GM12878 (cell line): ENCODE measurements around the gene SPI1. TPM values are rescaled to one million over a fixed set of nuclear protein-coding genes. Genes with fewer than 3 reads are reported as not detected.

Source experiments
- ATF2 ChIP-seq: IDR thresholded peaks from 2 replicates; pipeline ENCODE4 v1.6.1; 2012; ENCODE audit warnings: low read length, inconsistent platforms
- BACH1 ChIP-seq: fragments of 450-650 bp; IDR thresholded peaks from 2 replicates; pipeline ENCODE4 v1.6.1; 2017; ENCODE audit warnings: mild to moderate bottlenecking, borderline replicate concordance
- CEBPZ ChIP-seq: fragments of 150-350 bp; IDR thresholded peaks from 2 replicates; pipeline ENCODE4 v1.6.1; 2016; ENCODE audit warnings: low read depth, low read length
- KAT2A ChIP-seq: conservative IDR thresholded peaks from 2 replicates; pipeline ENCODE4 v1.6.1; 2011; ENCODE audit warnings: low read depth, low read length; ENCODE audit not compliant: control insufficient read depth
- KDM1A ChIP-seq: fragments of 200-600 bp; sonication (generic); IDR thresholded peaks from 2 replicates; pipeline ENCODE4 v1.6.1; 2016; ENCODE audit warnings: borderline replicate concordance
- LARP7 ChIP-seq: fragments of 450-650 bp; IDR thresholded peaks from 2 replicates; pipeline ENCODE4 v1.6.1; 2017; ENCODE audit warnings: mild to moderate bottlenecking
- MAX ChIP-seq: IDR thresholded peaks from 2 replicates; pipeline ENCODE4 v1.6.1; 2012; ENCODE audit warnings: low read depth, low read length, improper control_type of control experiment
- MTA2 ChIP-seq: fragments of 450-650 bp; IDR thresholded peaks from 2 replicates; pipeline ENCODE4 v1.6.1; 2016; ENCODE audit warnings: low read depth, mild to moderate bottlenecking, moderate library complexity
- NFIC ChIP-seq: IDR thresholded peaks from 2 replicates; pipeline ENCODE4 v1.6.1; 2012; ENCODE audit warnings: low read depth, mild to moderate bottlenecking, inconsistent platforms, low read length, moderate library complexity
- POLR2A ChIP-seq: IDR thresholded peaks from 2 replicates; pipeline ENCODE4 v1.6.1; 2011; ENCODE audit warnings: low read depth, mild to moderate bottlenecking, low read length
- SIX5 ChIP-seq: IDR thresholded peaks from 2 replicates; pipeline ENCODE4 v1.6.1; 2011; ENCODE audit warnings: mild to moderate bottlenecking, low read depth, low read length, moderate library complexity; ENCODE audit not compliant: severe bottlenecking
- SMAD5 ChIP-seq: IDR thresholded peaks from 2 replicates; pipeline ENCODE4 v1.6.1; 2016; ENCODE audit warnings: antibody characterized with exemption, low read depth
- SPI1 ChIP-seq: IDR thresholded peaks from 2 replicates; pipeline ENCODE4 v1.6.1; 2011; ENCODE audit warnings: low read depth, mild to moderate bottlenecking, low read length, moderate library complexity, borderline replicate concordance; ENCODE audit not compliant: insufficient read depth
- SREBF2 ChIP-seq: IDR thresholded peaks from 2 replicates; pipeline ENCODE4 v1.6.1; 2012; ENCODE audit warnings: mild to moderate bottlenecking, low read length
- TCF3 ChIP-seq: IDR thresholded peaks from 2 replicates; pipeline ENCODE4 v1.6.1; 2012; ENCODE audit warnings: low read depth, mild to moderate bottlenecking, low read length, borderline replicate concordance; ENCODE audit not compliant: insufficient read depth
- ZNF217 ChIP-seq: fragments of 450-650 bp; IDR thresholded peaks from 2 replicates; pipeline ENCODE4 v1.6.1; 2017; ENCODE audit warnings: antibody characterized with exemption, mild to moderate bottlenecking
- ZNF24 ChIP-seq: fragments of 450-650 bp; IDR thresholded peaks from 2 replicates; pipeline ENCODE4 v1.6.1; 2017; ENCODE audit warnings: antibody characterized with exemption, mild to moderate bottlenecking
- ZNF274 ChIP-seq: IDR thresholded peaks from one replicate; pipeline ENCODE4 v1.8.0; 2011; ENCODE audit not compliant: insufficient read length, insufficient read depth
- ZNF687 ChIP-seq: fragments of 450-650 bp; IDR thresholded peaks from 2 replicates; pipeline ENCODE4 v1.6.1; 2017; ENCODE audit warnings: mild to moderate bottlenecking, moderate library complexity
- polyA plus RNA-seq, 11 experiments: library from polyadenylated mRNA; depleted of rRNA in 4 of 11; unstranded in 6 of 11; stranded (reverse) in 5 of 11; fragments of >200 nt; fragmentation: Nextera tagmentation in 4 of 11; fragmentation: Illumina TruSeq in 1 of 11; extraction: Ambion mirVana in 4 of 11; extraction: Trizol in 1 of 11; gene quantifications; 1 replicate in 1 of 11; 2 replicates in 10 of 11; pipeline versions ENCODE4 v1.2.1 to v1.2.3, GENCODE V29; 2011 to 2016; ENCODE audit warnings: inconsistent platforms in 2 of 11, missing spikeins in 2 of 11, low read depth in 1 of 11
- total RNA-seq, 4 experiments: library from RNA; depleted of rRNA in 3 of 4; stranded (reverse); fragments of >200 nt in 3 of 4; fragmentation: Illumina TruSeq in 1 of 4; extraction: Trizol in 1 of 4; gene quantifications; 2 replicates each; pipeline versions ENCODE4 v1.2.1 to v1.2.3, GENCODE V29; 2013 to 2021

The SPI1 gene
- total and polyA plus RNA-seq, 10 of the 15 experiments (the other 5 are each of a cell fraction or from before 2014, with no cell fraction given), result 0.05 to 31.1 (median 9.7) TPM

- no peak for TF ChIP-seq CEBPZ
- peak; percentile 90 for TF ChIP-seq MAX
- peak; percentile 58 for TF ChIP-seq MTA2
- TF ChIP-seq POLR2A, result peak; percentile 88
- peak; percentile 81 for TF ChIP-seq ZNF24
- TF ChIP-seq BACH1, result peak; percentile 96
- peak; percentile 67; the same call in 1 of the 2 replicates for TF ChIP-seq SREBF2
- TF ChIP-seq SPI1, result peak; percentile 96
- TF ChIP-seq LARP7, result peak; percentile 100
- TF ChIP-seq SMAD5, result 0 out of 2 replicates have a peak, but pooled peaks have one; percentile 26
- no peak; the same call in 1 of the 2 replicates for TF ChIP-seq ATF2
- TF ChIP-seq ZNF217, result peak; percentile 87
- TF ChIP-seq ZNF274, result no peak
- TF ChIP-seq NFIC, result peak; percentile 37; the same call in 1 of the 2 replicates
- peak; percentile 87 for TF ChIP-seq ZNF687
- TF ChIP-seq KAT2A, result no peak
- peak; percentile 54; the same call in 1 of the 2 replicates for TF ChIP-seq TCF3
- TF ChIP-seq SIX5, result peak; percentile 78
- no peak for TF ChIP-seq KDM1A
Measured at GRCh38 chr11:47407746-47408590, 29.6 kb upstream of the SPI1 start, which contains the start of gene SLC39A13 (continued).
